GM18520 (cell line): Measurements from ENCODE around the gene CCDC175.

Source experiments
- ATAC-seq: cut with Tn5 transposase; IDR thresholded peaks from one replicate; pipeline ENCODE4 v1.9.1; 2021; ENCODE audit not compliant: unreplicated experiment

Gene CCDC175

GRCh38 chr14:59576332-59577294 is at the start of gene CCDC175:
Gene CCDC175 (minus strand): TSS chr14:59576812. CDS start chr14:59576775, 37 bp downstream.
- ATAC-seq, result peak; percentile 83

GRCh38 chr14:59622631-59623030 is 46.0 kb upstream of the CCDC175 start:
- ATAC-seq, result no peak

- no peak for ATAC-seq
Observed at GRCh38 chr14:59619061-59619460, 42.4 kb upstream of the CCDC175 start.

GRCh38 chr14:59601056-59601455 is 24.4 kb upstream of the CCDC175 start:
- no peak for ATAC-seq

- ATAC-seq, result no peak
Observed at GRCh38 chr14:59600211-59600945, 23.8 kb upstream of the CCDC175 start.

- no peak for ATAC-seq
Observed at GRCh38 chr14:59595071-59595470, 18.5 kb upstream of the CCDC175 start.

GRCh38 chr14:59591641-59592370 is 15.2 kb upstream of the CCDC175 start:
- ATAC-seq, result no peak

GRCh38 chr14:59588101-59588500 is 11.5 kb upstream of the CCDC175 start:
- no peak for ATAC-seq

GRCh38 chr14:59585891-59586554 is 9.4 kb upstream of the CCDC175 start:
- no peak for ATAC-seq

GRCh38 chr14:59583755-59584154 is 7.1 kb upstream of the CCDC175 start:
- ATAC-seq, result no peak

GRCh38 chr14:59582845-59583509 is 6.4 kb upstream of the CCDC175 start:
- ATAC-seq, result no peak

- no peak for ATAC-seq
Observed at GRCh38 chr14:59582161-59582560, 5.5 kb upstream of the CCDC175 start.

GRCh38 chr14:59580911-59581310 is 4.3 kb upstream of the CCDC175 start:
- no peak for ATAC-seq

GRCh38 chr14:59570122-59570521 is 6.5 kb downstream of the CCDC175 start:
- no peak for ATAC-seq

GRCh38 chr14:59566725-59567124 is 9.9 kb downstream of the CCDC175 start:
- no peak for ATAC-seq

GRCh38 chr14:59566296-59566695 is 10.3 kb downstream of the CCDC175 start:
- ATAC-seq, result no peak

GRCh38 chr14:59565087-59565486 is 11.5 kb downstream of the CCDC175 start:
- no peak for ATAC-seq

- no peak for ATAC-seq
Observed at GRCh38 chr14:59564366-59564765, 12.2 kb downstream of the CCDC175 start.

- ATAC-seq, result no peak
Observed at GRCh38 chr14:59547310-59547709, 29.3 kb downstream of the CCDC175 start.

GRCh38 chr14:59543873-59544272 is 32.7 kb downstream of the CCDC175 start:
- ATAC-seq, result no peak
